ENCODE data around the gene DCAF15. TPM values are rescaled to one million over a fixed set of nuclear protein-coding genes. Genes with fewer than 3 reads are reported as not detected.

Gene DCAF15
- polyA plus RNA-seq, 10 donors: 15.9 to 23.8 (median 18.4) TPM

Other genes starting within 250 kb of the DCAF15 start
- gene MRI1, start 188.0 kb upstream of the DCAF15 start, polyA plus RNA-seq (ENCODE audit: insufficient read length in 10 of 10): 10 to 100 TPM; 13.6 to 22.0 (median 15.5) TPM
- gene C19orf53, start 178.1 kb upstream of the DCAF15 start, polyA plus RNA-seq (ENCODE audit: insufficient read length in 10 of 10): 100 to 1,000 TPM in 6 of 10 donors, 10 to 100 TPM in 4; 81.1 to 140 (median 107) TPM
- gene ZSWIM4, start 157.1 kb upstream of the DCAF15 start, polyA plus RNA-seq (ENCODE audit: insufficient read length in 10 of 10): 1 to 10 TPM; 2.5 to 5.5 (median 3.2) TPM
- 1 to 10 TPM in 7 of 10 donors, under 1 TPM in 3; 0.57 to 2.0 (median 1.3) TPM for gene NANOS3, start 75.4 kb upstream of the DCAF15 start, polyA plus RNA-seq (ENCODE audit: insufficient read length in 10 of 10)
- 1 to 10 TPM; 2.6 to 4.7 (median 4.1) TPM for gene BRME1, start 46.4 kb upstream of the DCAF15 start, polyA plus RNA-seq (ENCODE audit: insufficient read length in 10 of 10)
- gene CC2D1A, start 46.3 kb upstream of the DCAF15 start, polyA plus RNA-seq (ENCODE audit: insufficient read length in 10 of 10): 10 to 100 TPM; 10.5 to 16.4 (median 12.8) TPM
- gene PODNL1, start 14.1 kb upstream of the DCAF15 start, polyA plus RNA-seq (ENCODE audit: insufficient read length in 10 of 10): 1 to 10 TPM in 4 of 10 donors, under 1 TPM in 6; 0.26 to 1.7 (median 0.83) TPM
- 1 to 10 TPM; 4.7 to 8.4 (median 6.9) TPM for gene RFX1, start 53.8 kb downstream of the DCAF15 start, polyA plus RNA-seq (ENCODE audit: insufficient read length in 10 of 10)
- gene RLN3, start 75.6 kb downstream of the DCAF15 start, polyA plus RNA-seq (ENCODE audit: insufficient read length in 10 of 10): not detected
- gene IL27RA, start 79.3 kb downstream of the DCAF15 start, polyA plus RNA-seq (ENCODE audit: insufficient read length in 10 of 10): 1 to 10 TPM; 1.5 to 6.6 (median 3.2) TPM
- gene PALM3, start 109.6 kb downstream of the DCAF15 start, polyA plus RNA-seq (ENCODE audit: insufficient read length in 10 of 10): 1 to 10 TPM in 2 of 10 donors, under 1 TPM in 8; 0.08 to 1.7 (median 0.57) TPM
- 1 to 10 TPM in 2 of 10 donors, under 1 TPM in 8; 0.36 to 1.2 (median 0.53) TPM for gene MISP3, start 120.3 kb downstream of the DCAF15 start, polyA plus RNA-seq (ENCODE audit: insufficient read length in 10 of 10)
- gene C19orf67, start 133.3 kb downstream of the DCAF15 start, polyA plus RNA-seq (ENCODE audit: insufficient read length in 10 of 10): not detected
- 10 to 100 TPM; 33.6 to 54.3 (median 38.9) TPM for gene SAMD1, start 138.2 kb downstream of the DCAF15 start, polyA plus RNA-seq (ENCODE audit: insufficient read length in 10 of 10)
- 100 to 1,000 TPM; 279 to 512 (median 454) TPM for gene PRKACA, start 165.3 kb downstream of the DCAF15 start, polyA plus RNA-seq (ENCODE audit: insufficient read length in 10 of 10)
- gene ASF1B, start 184.1 kb downstream of the DCAF15 start, polyA plus RNA-seq (ENCODE audit: insufficient read length in 10 of 10): 10 to 100 TPM in 3 of 10 donors, 1 to 10 TPM in 7; 6.3 to 15.5 (median 9.1) TPM

Data from muscle of back (tissue), 10 donors.